Sigmoid colon (tissue), 7 donors: Measurements from ENCODE around the gene NRDE2. TPM values are rescaled to one million over a fixed set of nuclear protein-coding genes. Genes with fewer than 3 reads are reported as not detected.

Source experiments
- DNase-seq: peaks from one replicate; pipeline ENCODE4 v3.0.0-alpha.2; 2019
- H3K27ac ChIP-seq, 4 donors: fragments of 200-600 bp; sonication (generic); one replicate each; pipeline ENCODE4 v1.5.1; 2016 to 2019; ENCODE audit warnings: mild to moderate bottlenecking in 1 of 4
- H3K27me3 ChIP-seq, 3 donors: fragments of 200-600 bp; sonication (generic); one replicate each; pipeline ENCODE4 v1.5.1; 2019; ENCODE audit warnings: mild to moderate bottlenecking in 1 of 3
- H3K36me3 ChIP-seq, 4 donors: fragments of 200-600 bp; sonication (generic); one replicate each; pipeline ENCODE4 v1.5.1; 2016 to 2019
- H3K4me1 ChIP-seq, 4 donors: fragments of 200-600 bp; sonication (generic); one replicate each; pipeline ENCODE4 v1.5.1; 2017 to 2019
- H3K4me3 ChIP-seq, 4 donors: fragments of 200-600 bp; sonication (generic); one replicate each; pipeline ENCODE4 v1.5.1; 2017 to 2019; ENCODE audit warnings: mild to moderate bottlenecking in 2 of 4, moderate library complexity in 1 of 4
- H3K9me3 ChIP-seq, 4 donors: fragments of 200-600 bp in 3 of 4; sonication (generic) in 3 of 4; one replicate each; pipeline versions ENCODE4 v1.5.1 to v1.6.1; 2013 to 2019
- EP300 ChIP-seq, 4 donors: sonication (generic); formaldehyde crosslinking; IDR thresholded peaks; one replicate each; pipeline ENCODE4 v1.6.1; 2017; ENCODE audit warnings: antibody characterized with exemption in 4 of 4
- POLR2A ChIP-seq, 2 donors: fragments of 450-650 bp; IDR thresholded peaks; one replicate each; pipeline ENCODE4 v1.6.1; 2016; ENCODE audit warnings: antibody characterized with exemption in 2 of 2, mild to moderate bottlenecking in 2 of 2, moderate library complexity in 2 of 2
- POLR2AphosphoS5 ChIP-seq, 4 donors: sonication (generic); formaldehyde crosslinking; IDR thresholded peaks; one replicate each; pipeline ENCODE4 v1.6.1; 2017; ENCODE audit warnings: antibody characterized with exemption in 4 of 4
- WGBS, 2 donors: extraction: QIAGEN DNeasy Blood & Tissue Kit; methylation state at CpG; one replicate each; pipeline ENCODE4 v1.1.7; 2013; 5-methylcytosine and 5-hydroxymethylcytosine counted together
- intact Hi-C: fragments of 100-400 bp; cut with DNase I; formaldehyde crosslinking; loops from one replicate; pipeline ENCODE4 v1.15.1; 2023
- polyA plus RNA-seq, 3 donors: library from polyadenylated mRNA; stranded (reverse); fragments of 200-250 nt; gene quantifications; one replicate each; pipeline ENCODE4 v1.2.3, GENCODE V29; 2013
- total RNA-seq, 4 donors: library from RNA; depleted of rRNA; stranded (reverse); fragments of >200 nt; gene quantifications; one replicate each; pipeline ENCODE4 v1.1.0, GENCODE V29; 2016
- TF ChIP-seq, protein P1 (sequence below), 4 experiments: fragments of 450-650 bp in 3 of 4; fragments of 200-600 bp in 1 of 4; IDR thresholded peaks; one replicate each; pipeline ENCODE4 v1.5.1; 2016 to 2019; ENCODE audit warnings: antibody characterized with exemption in 4 of 4, mild to moderate bottlenecking in 3 of 4, moderate library complexity in 2 of 4
- donor health status: healthy with polysubstance abuse.
- donor health status: Bipolar disorder and iron deficiency.
- donor health status: healthy.

Gene NRDE2
- total and polyA plus RNA-seq, 7 donors = 4.8 to 25.2 (median 12.5) TPM

DNA sequence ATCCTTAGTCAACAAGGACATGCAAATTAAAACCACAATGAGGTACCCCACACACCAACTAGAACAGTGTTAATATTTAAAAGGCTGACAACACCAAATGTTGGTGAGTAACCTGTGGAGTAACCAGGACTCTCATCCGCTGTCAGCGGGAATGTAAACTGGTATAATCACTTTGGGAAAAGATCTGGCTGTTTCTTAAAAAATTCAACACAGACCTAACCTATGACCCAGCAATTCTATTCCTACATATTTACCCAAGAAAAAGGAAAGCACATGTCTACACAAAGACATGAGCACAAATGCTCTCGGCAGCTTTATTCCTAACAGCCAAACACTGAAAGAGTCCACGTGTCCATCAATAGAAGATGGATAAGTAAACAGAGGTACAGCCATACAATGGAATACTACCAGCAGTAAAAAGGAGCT is 26.6 kb downstream of the NRDE2 start:
- H3K4me3 ChIP-seq = no peak overlapping the region
- H3K9me3 ChIP-seq = no peaks in the 10 kb centered on the region
- no peaks in the 10 kb centered on the region for H3K27me3 ChIP-seq
- intact Hi-C loops = loop anchor here (10.0 kb wide), 2 partner anchors 210 to 420 kb away; no protein-coding TSS in a partner anchor
- TF ChIP-seq, protein P1, sequence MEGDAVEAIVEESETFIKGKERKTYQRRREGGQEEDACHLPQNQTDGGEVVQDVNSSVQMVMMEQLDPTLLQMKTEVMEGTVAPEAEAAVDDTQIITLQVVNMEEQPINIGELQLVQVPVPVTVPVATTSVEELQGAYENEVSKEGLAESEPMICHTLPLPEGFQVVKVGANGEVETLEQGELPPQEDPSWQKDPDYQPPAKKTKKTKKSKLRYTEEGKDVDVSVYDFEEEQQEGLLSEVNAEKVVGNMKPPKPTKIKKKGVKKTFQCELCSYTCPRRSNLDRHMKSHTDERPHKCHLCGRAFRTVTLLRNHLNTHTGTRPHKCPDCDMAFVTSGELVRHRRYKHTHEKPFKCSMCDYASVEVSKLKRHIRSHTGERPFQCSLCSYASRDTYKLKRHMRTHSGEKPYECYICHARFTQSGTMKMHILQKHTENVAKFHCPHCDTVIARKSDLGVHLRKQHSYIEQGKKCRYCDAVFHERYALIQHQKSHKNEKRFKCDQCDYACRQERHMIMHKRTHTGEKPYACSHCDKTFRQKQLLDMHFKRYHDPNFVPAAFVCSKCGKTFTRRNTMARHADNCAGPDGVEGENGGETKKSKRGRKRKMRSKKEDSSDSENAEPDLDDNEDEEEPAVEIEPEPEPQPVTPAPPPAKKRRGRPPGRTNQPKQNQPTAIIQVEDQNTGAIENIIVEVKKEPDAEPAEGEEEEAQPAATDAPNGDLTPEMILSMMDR (IDR thresholded peaks at IDR 0.05) = no peak
- no peak for TF ChIP-seq EP300 (IDR thresholded peaks at IDR 0.05)
- TF ChIP-seq POLR2AphosphoS5 (IDR thresholded peaks at IDR 0.05) = no peak
- TF ChIP-seq POLR2A (IDR thresholded peaks at IDR 0.05) = no peak
- H3K4me1 ChIP-seq = peaks cover 0 to 17% (median 16%) of the 10 kb centered on the region in 4 donors
- peaks cover 0 to 52% (median 13%) of the 10 kb centered on the region in 4 donors for H3K36me3 ChIP-seq
- H3K27ac ChIP-seq = no peak overlapping the region
- WGBS, 2 donors = 71 to 85% methylated on average over 4 of the region's 4 CpGs
- DNase-seq = no peak

DNA sequence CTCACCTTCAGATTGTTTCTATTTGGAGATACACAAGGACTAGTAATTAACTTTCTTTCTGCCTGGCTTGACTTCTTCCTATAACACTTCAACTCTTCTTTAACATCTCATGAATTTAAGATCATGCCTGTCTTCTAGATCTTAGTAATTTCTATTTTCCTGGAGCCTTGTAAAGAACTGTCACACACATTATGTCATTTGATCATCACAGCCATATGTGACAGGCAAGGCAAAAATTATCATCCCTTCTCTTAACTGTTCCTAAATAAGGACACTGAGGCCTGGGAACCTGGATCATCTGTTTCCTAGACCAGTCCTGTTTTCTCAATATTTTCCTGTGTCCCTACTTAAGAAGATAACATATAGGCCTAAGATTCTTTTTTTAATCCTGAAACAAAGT is 27.2 kb downstream of the NRDE2 start:
- Histone ChIP-seq H3K4me1 (peaks cover 0 to 17% (median 16%) of the 10 kb centered on the region in 4 donors), H3K9me3 (no peaks in the 10 kb centered on the region), H3K4me3 (no peak overlapping the region), H3K27me3 (no peaks in the 10 kb centered on the region), H3K36me3 (peaks cover 0 to 45% (median 13%) of the 10 kb centered on the region in 4 donors), H3K27ac (no peak overlapping the region)
- no peak for DNase-seq
- intact Hi-C loops = loop anchor here (5.0 to 10.0 kb wide), 4 partner anchors 78 to 420 kb away; partner anchors contain the start of gene CALM1
- TF ChIP-seq POLR2AphosphoS5 (IDR thresholded peaks at IDR 0.05) = no peak
- no peak for TF ChIP-seq POLR2A (IDR thresholded peaks at IDR 0.05)
- TF ChIP-seq EP300 (IDR thresholded peaks at IDR 0.05) = no peak
- TF ChIP-seq, protein P1 (IDR thresholded peaks at IDR 0.05) = no peak

DNA sequence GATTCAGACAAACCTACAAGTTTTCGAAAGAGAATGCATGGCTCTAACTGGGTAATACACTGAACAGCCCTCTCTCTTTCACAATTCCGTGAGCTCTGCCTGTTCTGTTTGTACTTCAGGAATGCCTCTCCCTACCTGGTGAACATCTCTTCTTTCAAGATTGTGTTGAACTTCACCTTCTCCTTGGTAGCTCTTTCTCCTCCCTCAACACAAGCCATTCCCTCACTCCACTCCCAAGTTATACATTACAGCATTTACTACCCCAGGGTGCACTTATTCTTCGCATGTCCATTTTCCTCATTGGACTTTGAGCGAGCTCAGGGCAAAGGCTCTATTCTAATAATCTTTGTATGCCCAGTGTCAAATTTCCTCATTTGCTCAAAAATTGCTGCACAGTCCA is 28.3 kb downstream of the NRDE2 start:
- WGBS, 2 donors = 39 to 74% methylated on average over 4 of the region's 4 CpGs
- TF ChIP-seq POLR2AphosphoS5 (IDR thresholded peaks at IDR 0.05) (no peak), POLR2A (IDR thresholded peaks at IDR 0.05) (no peak), EP300 (IDR thresholded peaks at IDR 0.05) (no peak)
- TF ChIP-seq, protein P1 (IDR thresholded peaks at IDR 0.05) = no peak
- no peaks in the 10 kb centered on the region for H3K27me3 ChIP-seq
- H3K36me3 ChIP-seq = peaks cover 0 to 35% (median 12%) of the 10 kb centered on the region in 4 donors
- intact Hi-C loops = loop anchor here (5.0 to 10.0 kb wide), 4 partner anchors 79 to 421 kb away; partner anchors contain the start of gene CALM1
- no peak for DNase-seq
- no peak overlapping the region for H3K4me3 ChIP-seq
- H3K9me3 ChIP-seq = no peaks in the 10 kb centered on the region
- H3K4me1 ChIP-seq = peaks cover 0 to 17% (median 16%) of the 10 kb centered on the region in 4 donors
- peak overlapping the region in 2 of 4 donors; percentile 71 to 74 for H3K27ac ChIP-seq

DNA sequence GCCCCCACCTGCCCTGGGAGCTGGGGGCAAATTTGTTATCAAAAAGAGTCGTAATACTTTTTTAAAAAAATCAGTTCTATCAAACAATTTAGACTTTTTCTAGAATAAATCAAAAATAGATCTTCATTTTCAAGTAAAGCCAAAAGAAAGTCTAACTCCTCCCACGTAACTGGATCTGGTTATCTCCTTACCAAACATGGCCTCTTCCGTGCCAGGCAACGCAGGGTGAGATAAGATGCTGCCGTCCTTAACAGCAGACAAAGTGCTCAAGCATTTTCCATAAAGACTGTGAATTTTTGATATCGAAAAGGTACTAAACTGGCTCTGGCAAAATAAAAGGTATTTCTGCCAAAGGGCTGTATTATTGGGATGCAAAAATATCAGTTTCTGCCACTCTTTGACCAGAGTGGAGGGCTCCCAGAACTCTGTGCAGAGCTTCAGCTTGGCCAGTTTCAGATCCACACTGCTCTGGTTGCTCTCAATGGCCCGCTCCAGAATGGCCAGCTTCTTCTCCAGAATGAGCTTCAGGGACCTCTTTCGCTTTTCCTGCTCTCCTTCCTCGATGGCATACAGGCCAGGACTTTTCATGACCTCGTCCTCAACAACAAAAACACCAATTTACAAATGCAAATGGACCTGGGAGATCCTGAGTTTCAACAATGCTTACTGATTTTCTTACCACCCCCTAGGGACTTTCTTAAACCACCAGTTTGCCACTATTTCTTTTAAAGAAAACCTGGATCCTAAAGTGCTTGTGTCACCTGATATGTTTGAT is 29.0 kb downstream of the NRDE2 start:
- TF ChIP-seq EP300 (IDR thresholded peaks at IDR 0.05) (no peak), POLR2AphosphoS5 (IDR thresholded peaks at IDR 0.05) (no peak), POLR2A (IDR thresholded peaks at IDR 0.05) (no peak)
- TF ChIP-seq, protein P1 (IDR thresholded peaks at IDR 0.05) = no peak
- intact Hi-C loops = loop anchor here (5.0 to 10.0 kb wide), 4 partner anchors 80 to 422 kb away; partner anchors contain the start of gene CALM1

More for the DNA sequence above, 29.0 kb downstream of the NRDE2 start:
- DNase-seq = no peak
- Histone ChIP-seq H3K9me3 (no peaks in the 10 kb centered on the region), H3K4me1 (peaks cover 0 to 17% (median 16%) of the 10 kb centered on the region in 4 donors), H3K4me3 (no peak overlapping the region), H3K36me3 (peaks cover 0 to 38% (median 12%) of the 10 kb centered on the region in 4 donors), H3K27me3 (no peaks in the 10 kb centered on the region), H3K27ac (peak overlapping the region; percentile 61 to 75 (median 72))
- WGBS, 2 donors = 82 to 87% methylated on average over 10 of the region's 10 CpGs
